B cell (primary cell): Measurements from ENCODE around the gene APOLD1. TPM values are rescaled to one million over a fixed set of nuclear protein-coding genes. Genes with fewer than 3 reads are reported as not detected.
"Not testable (repeated sequence)": the region's sequence is repeated elsewhere in the genome, so short reads cannot be mapped to it uniquely, and the experiment has no call there.

Experiments
- ATAC-seq: fragments of 200-7000 bp; cut with Tn5 transposase; one replicate; pipeline ENCODE4 v1.10.0; 2021; ENCODE audit warnings: low read depth, mild to moderate bottlenecking, moderate number of reproducible peaks, moderate library complexity
- CTCF ChIA-PET: fragments of 350-600 bp; sonication (Branson Sonifier 250); formaldehyde crosslinking; loops from one replicate; lab custom pipeline; 2021; ENCODE audit warnings: antibody characterized with exemption, inconsistent platforms; lab: Charles Lee
- POLR2A ChIA-PET: fragments of 350-600 bp; sonication (Branson Sonifier 250); formaldehyde crosslinking; loops from one replicate; lab custom pipeline; 2021; ENCODE audit warnings: antibody characterized with exemption; lab: Charles Lee
- DNase-seq: peaks from one replicate; pipeline ENCODE4 v3.0.0; 2013
- H2AFZ ChIP-seq: 2 replicates; pipeline ENCODE4 v1.6.1; 2012; ENCODE audit warnings: mild to moderate bottlenecking, low read depth, low read length; ENCODE audit not compliant: insufficient read depth, poor library complexity, severe bottlenecking
- H3K27ac ChIP-seq, 2 donors: 1 replicate in 1 of 2; 2 replicates in 1 of 2; pipeline ENCODE4 v1.5.1; 2012 to 2013; ENCODE audit warnings: low read length in 2 of 2, mild to moderate bottlenecking in 2 of 2, moderate library complexity in 1 of 2
- H3K27me3 ChIP-seq, 4 experiments: fragments of 200-600 bp in 1 of 4; sonication (generic) in 1 of 4; replicated peaks in 1 of 4; 1 replicate in 2 of 4; 2 replicates in 2 of 4; pipeline versions ENCODE4 v1.6.1 to v1.7.0; 2013 to 2016; ENCODE audit warnings: low read length in 3 of 4, mild to moderate bottlenecking in 2 of 4, mixed read lengths in 1 of 4, moderate library complexity in 1 of 4; ENCODE audit not compliant: insufficient read depth in 4 of 4, control insufficient read depth in 3 of 4; ENCODE audit errors: control extremely low read depth in 1 of 4
- H3K36me3 ChIP-seq, 2 experiments: replicated peaks in 1 of 2; 1 replicate in 1 of 2; 2 replicates in 1 of 2; pipeline versions ENCODE4 v1.6.1 to v1.7.1; 2013; ENCODE audit warnings: low read length in 1 of 2; ENCODE audit not compliant: insufficient read depth in 2 of 2, control insufficient read depth in 1 of 2; ENCODE audit errors: control extremely low read depth in 1 of 2, extremely low read depth in 1 of 2
- H3K4me1 ChIP-seq, 2 donors: fragments of 200-600 bp in 1 of 2; sonication (generic) in 1 of 2; 1 replicate in 1 of 2; 2 replicates in 1 of 2; pipeline versions ENCODE4 v1.5.1 to v1.6.1; 2013 to 2017; ENCODE audit warnings: low read length in 2 of 2; ENCODE audit not compliant: control insufficient read depth in 2 of 2, insufficient read depth in 2 of 2
- H3K4me2 ChIP-seq: replicated peaks from 2 replicates; pipeline ENCODE3; 2012; ENCODE audit warnings: mild to moderate bottlenecking, low read depth, low read length; ENCODE audit not compliant: poor library complexity, severe bottlenecking
- H3K4me3 ChIP-seq, 5 experiments: fragments of 200-600 bp in 1 of 5; sonication (generic) in 1 of 5; 1 replicate in 3 of 5; 2 replicates in 2 of 5; pipeline versions ENCODE4 v1.5.1 to v1.7.0; 2011 to 2016; ENCODE audit warnings: low read length in 4 of 5, mild to moderate bottlenecking in 4 of 5, low read depth in 2 of 5, control low read depth in 1 of 5, moderate library complexity in 1 of 5; ENCODE audit not compliant: insufficient read depth in 1 of 5; ENCODE audit errors: control extremely low read depth in 1 of 5, extremely low read depth in 1 of 5
- H3K79me2 ChIP-seq: fragments of 200-600 bp; sonication (generic); one replicate; pipeline ENCODE4 v1.6.0; 2016; ENCODE audit warnings: low read length; ENCODE audit not compliant: control insufficient read depth, insufficient read depth
- H3K9ac ChIP-seq: fragments of 200-600 bp; sonication (generic); 2 replicates; pipeline ENCODE4 v1.6.1; 2017; ENCODE audit warnings: mild to moderate bottlenecking, low read length, moderate library complexity
- H3K9me3 ChIP-seq, 3 donors: one replicate each; pipeline versions ENCODE4 v1.6.1 to v1.7.1; 2013; ENCODE audit warnings: low read length in 2 of 3; ENCODE audit not compliant: control insufficient read depth in 2 of 3, insufficient read depth in 1 of 3; ENCODE audit errors: control extremely low read depth in 1 of 3
- H4K20me1 ChIP-seq: 2 replicates; pipeline ENCODE4 v1.6.0; 2012; ENCODE audit warnings: mild to moderate bottlenecking, low read length; ENCODE audit not compliant: insufficient read depth, control insufficient read depth, poor library complexity, severe bottlenecking
- H3K27ac Mint-ChIP-seq: one replicate; pipeline ENCODE4 v1.8.0; 2021; ENCODE audit warnings: mixed read lengths
- H3K27me3 Mint-ChIP-seq: one replicate; pipeline ENCODE4 v1.8.0; 2021; ENCODE audit warnings: mixed read lengths
- H3K4me1 Mint-ChIP-seq: one replicate; pipeline ENCODE4 v1.8.0; 2021; ENCODE audit warnings: mixed read lengths
- H3K4me3 Mint-ChIP-seq: one replicate; pipeline ENCODE4 v1.8.0; 2021; ENCODE audit warnings: mixed read lengths
- H3K9me3 Mint-ChIP-seq: one replicate; pipeline ENCODE4 v1.8.0; 2022; ENCODE audit warnings: mixed read lengths; ENCODE audit not compliant: insufficient read depth
- EZH2 ChIP-seq: IDR thresholded peaks from 2 replicates; pipeline ENCODE4 v1.6.1; 2012; ENCODE audit warnings: borderline replicate concordance, low read depth, mild to moderate bottlenecking, moderate library complexity, low read length; ENCODE audit not compliant: insufficient read depth, poor library complexity, severe bottlenecking
- WGBS: methylation state at CpG from one replicate; pipeline ENCODE4 v1.1.5; 2013; ENCODE audit warnings: missing lambda C conversion rate; ENCODE audit not compliant: insufficient coverage; 5-methylcytosine and 5-hydroxymethylcytosine counted together
- intact Hi-C: fragments of 100-400 bp; cut with micrococcal nuclease; formaldehyde crosslinking; loops from one replicate; pipeline ENCODE4 v1.10.0; 2022
- polyA plus RNA-seq: library from polyadenylated mRNA; depleted of rRNA; stranded (reverse); fragments of >200 nt; gene quantifications from 2 replicates; pipeline ENCODE4 v1.2.3, GENCODE V29; 2012
- total RNA-seq, 2 donors: library from RNA; stranded (reverse); fragments of 120-200 nt in 1 of 2; gene quantifications; 1 replicate in 1 of 2; 2 replicates in 1 of 2; pipeline versions ENCODE4 v1.2.3 to v1.2.4, GENCODE V29; 2013 to 2022
- TF ChIP-seq, protein P1 (sequence below): fragments of 200-600 bp; IDR thresholded peaks from one replicate; pipeline ENCODE4 v1.8.0; 2022; ENCODE audit warnings: antibody characterized with exemption, mild to moderate bottlenecking

Gene APOLD1
- total and polyA plus RNA-seq, 2 donors (not counting 1 experiment from before 2014, with no cell fraction given): 1.5 to 4.7 TPM

- CTCF ChIA-PET: interaction anchor here (6.7 kb wide), 1 partner anchor 19 kb away, joined by 71 read pairs; no protein-coding TSS in a partner anchor
- POLR2A ChIA-PET, H3K27me3 ChIP-seq, ATAC-seq, H3K9me3 Mint-ChIP-seq, H3K4me3 Mint-ChIP-seq, H3K9me3 ChIP-seq, H4K20me1 ChIP-seq, H3K79me2 ChIP-seq, H3K27me3 Mint-ChIP-seq, H3K36me3 ChIP-seq, DNase-seq: not testable (repeated sequence)
- intact Hi-C loops: loop anchor here (10.0 kb wide), 1 partner anchor 1347 kb away; no protein-coding TSS in a partner anchor
- H3K4me3 ChIP-seq: peak overlapping the region in 1 of 5 experiments; percentile 3
- peaks cover 32 to 59% of the 10 kb centered on the region in 2 donors for H3K4me1 ChIP-seq
- peaks cover 61% of the 10 kb centered on the region for H3K4me1 Mint-ChIP-seq
- peak overlapping the region; percentile 95 for H3K27ac Mint-ChIP-seq
- WGBS: no CpG with 5 or more reads among the region's 3 CpGs
- peak overlapping the region; percentile 16 for H3K9ac ChIP-seq
- peak overlapping the region; percentile 62 for H2AFZ ChIP-seq
- H3K4me2 ChIP-seq: peak overlapping the region; percentile 76
- H3K27ac ChIP-seq: peak overlapping the region; percentile 89 to 92
These were observed 22.1 kb downstream of the APOLD1 start for GRCh38 chr12:12807517-12807903.

DNA sequence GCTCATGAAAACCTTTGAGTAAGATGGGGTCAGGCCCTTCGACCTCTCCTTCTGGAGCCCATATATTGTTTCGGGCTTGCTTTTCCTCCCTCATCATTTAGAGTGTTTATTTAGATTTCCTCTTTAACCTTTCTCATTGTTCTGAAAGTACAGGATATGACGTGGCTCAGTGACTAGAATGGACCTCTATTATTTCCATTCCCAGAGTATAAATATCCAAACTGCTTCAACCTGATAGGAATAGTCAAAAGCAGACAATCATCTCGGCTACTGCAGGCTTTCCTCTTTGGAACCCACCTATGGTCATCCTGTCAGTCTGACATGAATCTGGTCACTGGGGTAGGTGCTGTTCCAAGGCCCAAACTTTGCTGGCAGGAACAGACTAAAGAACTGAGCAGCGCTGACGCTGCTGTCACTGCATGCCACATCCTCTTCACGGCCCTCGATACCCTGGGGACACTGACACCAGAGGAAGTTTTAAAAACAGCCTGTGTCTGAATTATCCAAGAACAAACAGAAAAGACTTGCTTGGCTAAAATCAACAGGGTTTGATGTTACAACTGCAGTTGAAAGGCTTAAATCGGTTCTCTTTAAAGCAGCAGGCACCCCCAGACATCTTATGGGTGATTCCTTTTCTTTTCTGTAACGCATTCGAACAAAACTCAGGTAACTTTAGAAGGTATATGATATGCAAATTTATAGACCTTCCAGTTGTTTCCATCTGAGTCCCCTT, 22.7 kb downstream of the APOLD1 start:
- Mint-ChIP-seq H3K27me3 (no peaks in the 10 kb centered on the region), H3K4me1 (peaks cover 62% of the 10 kb centered on the region), H3K4me3 (peak overlapping the region; percentile 79), H3K27ac (peak overlapping the region; percentile 95), H3K9me3 (no peaks in the 10 kb centered on the region)
- no peaks in the 10 kb centered on the region for H3K36me3 ChIP-seq
- peaks cover 29 to 58% of the 10 kb centered on the region in 2 donors for H3K4me1 ChIP-seq
- TF ChIP-seq, protein P1, sequence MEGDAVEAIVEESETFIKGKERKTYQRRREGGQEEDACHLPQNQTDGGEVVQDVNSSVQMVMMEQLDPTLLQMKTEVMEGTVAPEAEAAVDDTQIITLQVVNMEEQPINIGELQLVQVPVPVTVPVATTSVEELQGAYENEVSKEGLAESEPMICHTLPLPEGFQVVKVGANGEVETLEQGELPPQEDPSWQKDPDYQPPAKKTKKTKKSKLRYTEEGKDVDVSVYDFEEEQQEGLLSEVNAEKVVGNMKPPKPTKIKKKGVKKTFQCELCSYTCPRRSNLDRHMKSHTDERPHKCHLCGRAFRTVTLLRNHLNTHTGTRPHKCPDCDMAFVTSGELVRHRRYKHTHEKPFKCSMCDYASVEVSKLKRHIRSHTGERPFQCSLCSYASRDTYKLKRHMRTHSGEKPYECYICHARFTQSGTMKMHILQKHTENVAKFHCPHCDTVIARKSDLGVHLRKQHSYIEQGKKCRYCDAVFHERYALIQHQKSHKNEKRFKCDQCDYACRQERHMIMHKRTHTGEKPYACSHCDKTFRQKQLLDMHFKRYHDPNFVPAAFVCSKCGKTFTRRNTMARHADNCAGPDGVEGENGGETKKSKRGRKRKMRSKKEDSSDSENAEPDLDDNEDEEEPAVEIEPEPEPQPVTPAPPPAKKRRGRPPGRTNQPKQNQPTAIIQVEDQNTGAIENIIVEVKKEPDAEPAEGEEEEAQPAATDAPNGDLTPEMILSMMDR: no peak
- TF ChIP-seq EZH2: no peak
- ChIA-PET POLR2A (interaction anchor here (0.6 to 1.5 kb wide), 6 partner anchors 16 to 111 kb away, joined by 3 to 11 read pairs (median 6); no protein-coding TSS in a partner anchor), CTCF (interaction anchor here (0.6 to 10.5 kb wide), 9 partner anchors 8 to 1962 kb away, joined by 3 to 189 read pairs (median 4); no protein-coding TSS in a partner anchor)
- no peaks in the 10 kb centered on the region for H3K27me3 ChIP-seq
- peak overlapping the region in 4 of 5 experiments; percentile 3 to 65 (median 38) for H3K4me3 ChIP-seq
- ATAC-seq (peak; percentile 79), DNase-seq (peak; percentile 91)
- intact Hi-C loops: loop anchor here (1.0 to 10.0 kb wide), 9 partner anchors 20 to 1347 kb away; partner anchors contain the start of genes BORCS5, CDKN1B, CREBL2 and DUSP16
- H3K4me2 ChIP-seq: peak overlapping the region; percentile 76
- H2AFZ ChIP-seq: peak overlapping the region; percentile 52
- H3K9me3 ChIP-seq: no peaks in the 10 kb centered on the region
- 10% methylated on average over 6 of the region's 11 CpGs for WGBS
- H3K27ac ChIP-seq: peak overlapping the region; percentile 89 to 92
- H3K9ac ChIP-seq: peak overlapping the region; percentile 57
- H4K20me1 ChIP-seq: no peaks in the 10 kb centered on the region
- H3K79me2 ChIP-seq: peaks cover under 1% of the 10 kb centered on the region
